NCI-H1417 treated with DMSO at 0.1 percent for 48 hours (cell line): ENCODE measurements around the gene ECSIT.
"Not testable (repeated sequence)": the region's sequence is repeated elsewhere in the genome, so short reads cannot be mapped to it uniquely, and the experiment has no call there.

Experiments
- DNase-seq: peaks from one replicate; lab custom pipeline; 2025; lab: John Stamatoyannopoulos, UW

The ECSIT gene

GRCh38 chr19:11528551-11529341 is at the start of gene ECSIT:
TSS of gene ECSIT (minus strand) at chr19:11529134. CDS start at chr19:11519170, 9,964 bp downstream.
- peak; percentile 97 for DNase-seq

GRCh38 chr19:11577451-11578257 is 48.7 kb upstream of the ECSIT start, which contains the start of gene ACP5:
TSS of gene ACP5 (minus strand) at chr19:11577645. CDS start at chr19:11577317, 328 bp downstream.
- no peak for DNase-seq

- DNase-seq, result no peak
These were observed 47.3 kb upstream of the ECSIT start for GRCh38 chr19:11576227-11576626.

- DNase-seq, result no peak
These were observed 45.8 kb upstream of the ECSIT start for GRCh38 chr19:11574689-11575088.

GRCh38 chr19:11573763-11574162 is 44.8 kb upstream of the ECSIT start:
- DNase-seq, result not testable (repeated sequence)

- not testable (repeated sequence) for DNase-seq
These were observed 44.4 kb upstream of the ECSIT start for GRCh38 chr19:11573354-11573753.

- no peak for DNase-seq
These were observed 41.1 kb upstream of the ECSIT start for GRCh38 chr19:11570039-11570462.

- DNase-seq, result no peak
These were observed 37.2 kb upstream of the ECSIT start for GRCh38 chr19:11566164-11566563.

- DNase-seq, result not testable (repeated sequence)
These were observed 36.7 kb upstream of the ECSIT start for GRCh38 chr19:11565649-11565980.

- not testable (repeated sequence) for DNase-seq
These were observed 35.3 kb upstream of the ECSIT start for GRCh38 chr19:11564082-11564807.

- no peak for DNase-seq
These were observed 34.6 kb upstream of the ECSIT start for GRCh38 chr19:11563532-11563931.

- no peak for DNase-seq
These were observed 31.6 kb upstream of the ECSIT start for GRCh38 chr19:11560404-11561051.

GRCh38 chr19:11558881-11559828 is 30.2 kb upstream of the ECSIT start, which contains the start of gene ELOF1:
TSS of gene ELOF1 (minus strand) at chr19:11559230. CDS start at chr19:11554347, 4,883 bp downstream.
- peak; percentile 88 for DNase-seq

- no peak for DNase-seq
These were observed 27.9 kb upstream of the ECSIT start for GRCh38 chr19:11556634-11557420.

- DNase-seq, result no peak
These were observed 26.3 kb upstream of the ECSIT start for GRCh38 chr19:11555246-11555645.

- DNase-seq, result no peak
These were observed 25.2 kb upstream of the ECSIT start for GRCh38 chr19:11554160-11554559.

GRCh38 chr19:11552666-11553372 is 23.9 kb upstream of the ECSIT start:
- no peak for DNase-seq

GRCh38 chr19:11551603-11552235 is 22.8 kb upstream of the ECSIT start:
- no peak for DNase-seq

GRCh38 chr19:11550265-11550664 is 21.3 kb upstream of the ECSIT start:
- DNase-seq, result no peak
